ENCODE results near the gene LYG1. TPM values are rescaled to one million over a fixed set of nuclear protein-coding genes. Genes with fewer than 3 reads are reported as not detected.
"Not testable (repeated sequence)": the region's sequence is repeated elsewhere in the genome, so short reads cannot be mapped to it uniquely, and the experiment has no call there.

The LYG1 gene
- polyA plus RNA-seq (2013, experiment 1 of 2; ENCODE audit: insufficient read length), result 0.51 TPM
- 0.50 TPM for polyA plus RNA-seq (2013, experiment 2 of 2; ENCODE audit: insufficient read length)

- DNase-seq, result not testable (repeated sequence)
These were observed at the start of gene LYG1 for GRCh38 chr2:99301097-99301496. LYG1 (minus strand) TSS chr2:99301197; CDS start chr2:99295670, 5,527 bp downstream.

GRCh38 chr2:99350194-99350593 lies 49.2 kb upstream of the LYG1 start:
- DNase-seq, result no peak

GRCh38 chr2:99348173-99348572 lies 47.2 kb upstream of the LYG1 start:
- no peak for DNase-seq

GRCh38 chr2:99346218-99346617 lies 45.2 kb upstream of the LYG1 start:
- DNase-seq, result no peak

GRCh38 chr2:99345446-99345845 lies 44.4 kb upstream of the LYG1 start:
- not testable (repeated sequence) for DNase-seq

- no peak for DNase-seq
These were observed 41.5 kb upstream of the LYG1 start for GRCh38 chr2:99342536-99342935.

- DNase-seq, result no peak
These were observed 39.8 kb upstream of the LYG1 start for GRCh38 chr2:99340669-99341236.

- DNase-seq, result peak; percentile 5
These were observed 37.1 kb upstream of the LYG1 start for GRCh38 chr2:99338029-99338585.

GRCh38 chr2:99337113-99338028 lies 36.4 kb upstream of the LYG1 start, which contains the start of gene EIF5B:
EIF5B (plus strand) TSS chr2:99337389; CDS start chr2:99337555, 166 bp downstream.
- peak; percentile 96 for DNase-seq

- no peak for DNase-seq
These were observed 35.8 kb upstream of the LYG1 start for GRCh38 chr2:99336804-99337112.

GRCh38 chr2:99335911-99336803 lies 35.2 kb upstream of the LYG1 start, which contains the start of gene TXNDC9:
TXNDC9 (minus strand) TSS chr2:99336333; CDS start chr2:99333210, 3,123 bp downstream.
- peak; percentile 99 for DNase-seq

GRCh38 chr2:99325384-99325783 lies 24.4 kb upstream of the LYG1 start:
- no peak for DNase-seq

- DNase-seq, result not testable (repeated sequence)
These were observed 16.8 kb upstream of the LYG1 start for GRCh38 chr2:99317873-99318200.

GRCh38 chr2:99317161-99317872 lies 16.3 kb upstream of the LYG1 start:
- no peak for DNase-seq

- no peak for DNase-seq
These were observed 1.4 kb downstream of the LYG1 start for GRCh38 chr2:99299580-99299979.

- peak; percentile 63 for DNase-seq
These were observed 3.0 kb downstream of the LYG1 start for GRCh38 chr2:99297994-99298393.

GRCh38 chr2:99285526-99285925 lies 15.5 kb downstream of the LYG1 start:
- no peak for DNase-seq

GRCh38 chr2:99279969-99280695 lies 20.9 kb downstream of the LYG1 start:
- DNase-seq, result no peak

- DNase-seq, result peak; percentile 88
These were observed 22.2 kb downstream of the LYG1 start for GRCh38 chr2:99278793-99279291.

- not testable (repeated sequence) for DNase-seq
These were observed 22.7 kb downstream of the LYG1 start for GRCh38 chr2:99278195-99278765.
